Trophoblast cell (in vitro differentiated cells and primary cell): Measurements from ENCODE around the gene ATP12A.

ENCODE experiments used
- DNase-seq, 2 donors: peaks; one replicate each; pipeline ENCODE4 v3.0.0-alpha.2; 2016
- H2AFZ ChIP-seq: 2 replicates; pipeline ENCODE4 v1.6.1; 2013; ENCODE audit warnings: low read length, moderate library complexity, mild to moderate bottlenecking; ENCODE audit not compliant: insufficient read depth, poor library complexity
- H2AK5ac ChIP-seq: 2 replicates; pipeline ENCODE4 v1.6.1; 2013; ENCODE audit warnings: mild to moderate bottlenecking, low read length
- H2BK120ac ChIP-seq: 2 replicates; pipeline ENCODE4 v1.6.1; 2013; ENCODE audit warnings: low read length, mild to moderate bottlenecking, moderate library complexity; ENCODE audit not compliant: insufficient read depth, poor library complexity
- H2BK12ac ChIP-seq: 2 replicates; pipeline ENCODE4 v1.6.1; 2013; ENCODE audit warnings: mild to moderate bottlenecking, low read length, moderate library complexity
- H2BK5ac ChIP-seq: 2 replicates; pipeline ENCODE4 v1.6.1; 2013; ENCODE audit warnings: low read length, low read depth, moderate library complexity, mild to moderate bottlenecking; ENCODE audit not compliant: poor library complexity
- H3K14ac ChIP-seq: 2 replicates; pipeline ENCODE4 v1.6.1; 2013; ENCODE audit warnings: mild to moderate bottlenecking, low read length
- H3K18ac ChIP-seq: 2 replicates; pipeline ENCODE4 v1.6.1; 2013; ENCODE audit warnings: mild to moderate bottlenecking, low read length
- H3K23ac ChIP-seq: 2 replicates; pipeline ENCODE4 v1.6.1; 2013; ENCODE audit warnings: low read length
- H3K27ac ChIP-seq: 2 replicates; pipeline ENCODE4 v1.5.1; 2013; ENCODE audit warnings: low read depth, mild to moderate bottlenecking, inconsistent platforms, low read length, moderate library complexity
- H3K27me3 ChIP-seq: 2 replicates; pipeline ENCODE4 v1.6.1; 2013; ENCODE audit warnings: inconsistent platforms, mild to moderate bottlenecking, low read length, moderate library complexity; ENCODE audit not compliant: insufficient read depth
- H3K36me3 ChIP-seq, 2 experiments: 1 replicate in 1 of 2; 2 replicates in 1 of 2; pipeline ENCODE4 v1.6.1; 2013; ENCODE audit warnings: low read length in 2 of 2, mild to moderate bottlenecking in 2 of 2, moderate library complexity in 1 of 2; ENCODE audit not compliant: insufficient read depth in 2 of 2, control insufficient read depth in 1 of 2
- H3K4ac ChIP-seq: 2 replicates; pipeline ENCODE4 v1.6.1; 2013; ENCODE audit warnings: low read depth, mild to moderate bottlenecking, low read length, moderate library complexity
- H3K4me1 ChIP-seq, 2 experiments: 1 replicate in 1 of 2; 2 replicates in 1 of 2; pipeline ENCODE4 v1.6.1; 2013; ENCODE audit warnings: low read length in 2 of 2, mild to moderate bottlenecking in 2 of 2, moderate library complexity in 1 of 2; ENCODE audit not compliant: insufficient read depth in 2 of 2, control insufficient read depth in 1 of 2
- H3K4me2 ChIP-seq: 2 replicates; pipeline ENCODE4 v1.6.1; 2013; ENCODE audit warnings: inconsistent platforms, mild to moderate bottlenecking, low read length, moderate library complexity
- H3K4me3 ChIP-seq: 2 replicates; pipeline ENCODE4 v1.5.1; 2013; ENCODE audit warnings: mild to moderate bottlenecking, low read depth, low read length, inconsistent platforms
- H3K79me1 ChIP-seq: one replicate; pipeline ENCODE4 v1.6.1; 2013; ENCODE audit warnings: low read length
- H3K79me2 ChIP-seq: 2 replicates; pipeline ENCODE4 v1.6.1; 2013; ENCODE audit warnings: low read length, mild to moderate bottlenecking; ENCODE audit not compliant: control insufficient read depth, insufficient read depth, poor library complexity
- H3K9ac ChIP-seq: 2 replicates; pipeline ENCODE4 v1.6.1; 2013; ENCODE audit warnings: mild to moderate bottlenecking, low read length
- H3K9me3 ChIP-seq: 2 replicates; pipeline ENCODE4 v1.6.1; 2013; ENCODE audit warnings: low read depth, mild to moderate bottlenecking, control low read depth, inconsistent platforms, low read length; ENCODE audit not compliant: insufficient read depth
- H4K12ac ChIP-seq: 2 replicates; pipeline ENCODE4 v1.6.1; 2013; ENCODE audit warnings: low read depth, mild to moderate bottlenecking, low read length, moderate library complexity
- H4K8ac ChIP-seq: 2 replicates; pipeline ENCODE4 v1.6.1; 2013; ENCODE audit warnings: low read depth, mild to moderate bottlenecking, low read length, moderate library complexity
- H4K91ac ChIP-seq: one replicate; pipeline ENCODE4 v1.6.1; 2013; ENCODE audit warnings: low read depth, mild to moderate bottlenecking, low read length, moderate library complexity
- WGBS: extraction: QIAGEN DNeasy Blood & Tissue Kit; methylation state at CpG from one replicate; pipeline ENCODE4 v1.1.7; 2013; ENCODE audit warnings: missing lambda C conversion rate; ENCODE audit not compliant: insufficient read length, insufficient coverage; ENCODE audit errors: extremely low coverage; 5-methylcytosine and 5-hydroxymethylcytosine counted together

The ATP12A gene

GRCh38 chr13:24650161-24650560 lies 30.0 kb upstream of the ATP12A start:
- Histone ChIP-seq H3K18ac (peak overlapping the region; percentile 16), H2AFZ (peak overlapping the region; percentile 26), H4K91ac (peak overlapping the region; percentile 60)

GRCh38 chr13:24651718-24652345 lies 28.4 kb upstream of the ATP12A start:
- Histone ChIP-seq H3K79me1 (peaks cover 21% of the 10 kb centered on the region), H4K8ac (peak overlapping the region; percentile 34)
- WGBS: no CpG with 5 or more reads among the region's 7 CpGs

More at GRCh38 chr13:24650161-24650560, 30.0 kb upstream of the ATP12A start:
- no peak for DNase-seq
- Histone ChIP-seq H2BK5ac (peak overlapping the region; percentile 58), H2AK5ac (peak overlapping the region; percentile 55), H2BK12ac (peak overlapping the region; percentile 44), H4K12ac (no peak overlapping the region), H3K79me1 (peaks cover 21% of the 10 kb centered on the region), H3K27ac (no peak overlapping the region), H3K14ac (peak overlapping the region; percentile 72), H2BK120ac (peak overlapping the region; percentile 26), H3K4ac (peak overlapping the region; percentile 34), H3K9ac (no peak overlapping the region), H3K4me2 (no peak overlapping the region), H3K4me3 (no peak overlapping the region), H3K27me3 (no peaks in the 10 kb centered on the region), H3K4me1 (peaks cover 22 to 29% of the 10 kb centered on the region in 2 experiments), H3K79me2 (no peaks in the 10 kb centered on the region), H4K8ac (peak overlapping the region; percentile 57), H3K9me3 (peaks cover 3% of the 10 kb centered on the region), H3K36me3 (no peaks in the 10 kb centered on the region), H3K23ac (no peak overlapping the region)
- WGBS: no CpG with 5 or more reads among the region's 3 CpGs

GRCh38 chr13:24652359-24652758 lies 27.8 kb upstream of the ATP12A start:
- DNase-seq: peak; percentile 30 to 40
- Histone ChIP-seq H4K12ac (no peak overlapping the region), H2BK5ac (peak overlapping the region; percentile 18), H3K9ac (no peak overlapping the region), H3K36me3 (no peaks in the 10 kb centered on the region), H2AK5ac (peak overlapping the region; percentile 3), H2BK120ac (peak overlapping the region; percentile 46), H3K18ac (peak overlapping the region; percentile 4), H3K9me3 (peaks cover 3% of the 10 kb centered on the region), H3K27me3 (no peaks in the 10 kb centered on the region), H3K4me1 (peaks cover 22 to 27% of the 10 kb centered on the region in 2 experiments), H3K79me1 (peaks cover 21% of the 10 kb centered on the region), H3K27ac (no peak overlapping the region), H3K4me2 (no peak overlapping the region), H3K4me3 (no peak overlapping the region), H3K4ac (no peak overlapping the region), H3K79me2 (no peaks in the 10 kb centered on the region), H4K91ac (peak overlapping the region; percentile 75), H2BK12ac (peak overlapping the region; percentile 87), H3K23ac (no peak overlapping the region), H3K14ac (peak overlapping the region; percentile 71), H2AFZ (no peak overlapping the region), H4K8ac (peak overlapping the region; percentile 34)
- WGBS: no CpG with 5 or more reads among the region's 3 CpGs

More at GRCh38 chr13:24651718-24652345, 28.4 kb upstream of the ATP12A start:
- Histone ChIP-seq H2BK5ac (peak overlapping the region; percentile 18), H3K9me3 (peaks cover 3% of the 10 kb centered on the region), H2AK5ac (no peak overlapping the region), H3K79me2 (no peaks in the 10 kb centered on the region), H3K14ac (peak overlapping the region; percentile 71), H3K27me3 (no peaks in the 10 kb centered on the region), H3K36me3 (no peaks in the 10 kb centered on the region), H2AFZ (no peak overlapping the region), H2BK12ac (peak overlapping the region; percentile 87), H3K4ac (no peak overlapping the region), H3K4me1 (peaks cover 22 to 29% of the 10 kb centered on the region in 2 experiments), H3K9ac (no peak overlapping the region), H3K4me2 (peak overlapping the region; percentile 17), H4K12ac (no peak overlapping the region), H3K23ac (no peak overlapping the region), H3K18ac (peak overlapping the region; percentile 4), H2BK120ac (peak overlapping the region; percentile 46), H4K91ac (peak overlapping the region; percentile 75), H3K27ac (peak overlapping the region; percentile 18), H3K4me3 (no peak overlapping the region)
- peak; percentile 91 to 97 for DNase-seq

- H3K4me3 ChIP-seq: no peak overlapping the region
Measured at GRCh38 chr13:24654741-24655140, 25.5 kb upstream of the ATP12A start.

More at GRCh38 chr13:24654741-24655140, 25.5 kb upstream of the ATP12A start:
- H3K4me2 ChIP-seq: no peak overlapping the region
- H4K91ac ChIP-seq: no peak overlapping the region
- peak in 1 of 2 donors; percentile 85 for DNase-seq
- H3K4ac ChIP-seq: no peak overlapping the region
- H3K9me3 ChIP-seq: peaks cover 3% of the 10 kb centered on the region
- peaks cover 14% of the 10 kb centered on the region for H3K79me1 ChIP-seq
- no peak overlapping the region for H2AFZ ChIP-seq
- no peak overlapping the region for H3K9ac ChIP-seq
- no peak overlapping the region for H4K12ac ChIP-seq
- H2AK5ac ChIP-seq: no peak overlapping the region
- no peaks in the 10 kb centered on the region for H3K79me2 ChIP-seq
- no peak overlapping the region for H4K8ac ChIP-seq
- whole genome bisulfite sequencing: no CpG with 5 or more reads among the region's 7 CpGs
- H3K23ac ChIP-seq: no peak overlapping the region
- no peaks in the 10 kb centered on the region for H3K27me3 ChIP-seq
- no peak overlapping the region for H2BK120ac ChIP-seq
- no peak overlapping the region for H2BK5ac ChIP-seq
- H3K36me3 ChIP-seq: no peaks in the 10 kb centered on the region
- no peak overlapping the region for H2BK12ac ChIP-seq
- peaks cover 18% of the 10 kb centered on the region in 2 experiments for H3K4me1 ChIP-seq
- H3K27ac ChIP-seq: no peak overlapping the region
- no peak overlapping the region for H3K18ac ChIP-seq
- no peak overlapping the region for H3K14ac ChIP-seq
